ENCODE data around the gene PDE7B. TPM values are rescaled to one million over a fixed set of nuclear protein-coding genes. Genes with fewer than 3 reads are reported as not detected.

Gene PDE7B
- total RNA-seq, 1 experiment from 2014 or later = 0.03 TPM

DNA sequence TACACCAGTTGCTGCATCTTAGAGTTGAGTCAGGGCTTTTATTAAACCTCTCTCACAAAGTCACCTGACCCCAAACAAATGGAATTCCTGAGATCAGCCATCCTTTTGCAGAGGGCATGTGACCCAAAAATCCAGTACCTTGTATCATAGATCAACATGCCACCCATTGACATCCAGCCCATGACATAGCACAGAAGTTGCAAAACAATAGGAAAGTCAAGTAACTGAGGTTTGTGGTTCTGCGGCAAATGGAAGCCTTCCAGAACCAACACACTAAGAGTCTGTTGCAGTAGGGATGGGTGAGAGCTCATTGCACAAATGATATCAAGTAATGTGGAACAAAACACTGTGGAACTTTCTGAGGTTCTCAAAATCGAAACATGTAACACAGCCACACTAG, 111.2 kb downstream of the PDE7B start:
- no TSS peak for BruUV-seq (replicated peaks)
- ATAC-seq = no peak
- in situ Hi-C loops (cut with HindIII; ENCODE audit: low pct_unique_long_range_greater_than_20kb, low sequenced_read_pairs) = no loop called here

DNA sequence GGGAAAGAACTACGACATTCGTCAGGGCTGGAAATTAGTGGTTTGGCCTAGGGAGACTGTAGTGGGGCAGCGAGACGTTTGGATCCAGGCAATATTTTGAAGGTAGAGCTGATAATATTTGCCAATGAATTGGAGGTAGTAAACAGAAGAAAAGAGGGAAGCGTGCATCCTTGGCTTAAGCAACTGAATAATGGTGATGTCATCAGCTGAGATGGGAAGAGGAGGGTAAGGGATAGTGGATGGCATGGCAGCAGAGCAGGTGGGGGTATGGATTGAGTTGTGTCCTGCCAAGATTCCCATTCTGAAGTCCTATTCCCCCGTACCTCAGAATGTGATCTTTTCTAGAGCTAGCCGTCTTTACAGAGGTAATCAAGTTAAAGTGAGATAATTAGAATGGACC, 119.2 kb downstream of the PDE7B start:
- ATAC-seq = no peak
- H3K27ac ChIP-seq (ENCODE audit: low read length) = no peak overlapping the region
- no peak for DNase-seq (ENCODE audit: low read depth, low spot score)
- TF ChIP-seq, protein P1, sequence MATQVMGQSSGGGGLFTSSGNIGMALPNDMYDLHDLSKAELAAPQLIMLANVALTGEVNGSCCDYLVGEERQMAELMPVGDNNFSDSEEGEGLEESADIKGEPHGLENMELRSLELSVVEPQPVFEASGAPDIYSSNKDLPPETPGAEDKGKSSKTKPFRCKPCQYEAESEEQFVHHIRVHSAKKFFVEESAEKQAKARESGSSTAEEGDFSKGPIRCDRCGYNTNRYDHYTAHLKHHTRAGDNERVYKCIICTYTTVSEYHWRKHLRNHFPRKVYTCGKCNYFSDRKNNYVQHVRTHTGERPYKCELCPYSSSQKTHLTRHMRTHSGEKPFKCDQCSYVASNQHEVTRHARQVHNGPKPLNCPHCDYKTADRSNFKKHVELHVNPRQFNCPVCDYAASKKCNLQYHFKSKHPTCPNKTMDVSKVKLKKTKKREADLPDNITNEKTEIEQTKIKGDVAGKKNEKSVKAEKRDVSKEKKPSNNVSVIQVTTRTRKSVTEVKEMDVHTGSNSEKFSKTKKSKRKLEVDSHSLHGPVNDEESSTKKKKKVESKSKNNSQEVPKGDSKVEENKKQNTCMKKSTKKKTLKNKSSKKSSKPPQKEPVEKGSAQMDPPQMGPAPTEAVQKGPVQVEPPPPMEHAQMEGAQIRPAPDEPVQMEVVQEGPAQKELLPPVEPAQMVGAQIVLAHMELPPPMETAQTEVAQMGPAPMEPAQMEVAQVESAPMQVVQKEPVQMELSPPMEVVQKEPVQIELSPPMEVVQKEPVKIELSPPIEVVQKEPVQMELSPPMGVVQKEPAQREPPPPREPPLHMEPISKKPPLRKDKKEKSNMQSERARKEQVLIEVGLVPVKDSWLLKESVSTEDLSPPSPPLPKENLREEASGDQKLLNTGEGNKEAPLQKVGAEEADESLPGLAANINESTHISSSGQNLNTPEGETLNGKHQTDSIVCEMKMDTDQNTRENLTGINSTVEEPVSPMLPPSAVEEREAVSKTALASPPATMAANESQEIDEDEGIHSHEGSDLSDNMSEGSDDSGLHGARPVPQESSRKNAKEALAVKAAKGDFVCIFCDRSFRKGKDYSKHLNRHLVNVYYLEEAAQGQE (IDR thresholded peaks at IDR 0.05; ENCODE audit: insufficient read depth in 1 of 2, low read depth in 2 of 2, low read length in 1 of 2) = no peak
- TF ChIP-seq TCF7L2 (IDR thresholded peaks at IDR 0.05; ENCODE audit: low read depth, low read length) (no peak), SIN3A (IDR thresholded peaks at IDR 0.05; ENCODE audit: borderline replicate concordance, insufficient read depth, low read depth, low read length) (no peak), POLR2AphosphoS5 (IDR thresholded peaks at IDR 0.05; ENCODE audit: low read depth, low read length) (no peak)
- TF ChIP-seq, protein P2, sequence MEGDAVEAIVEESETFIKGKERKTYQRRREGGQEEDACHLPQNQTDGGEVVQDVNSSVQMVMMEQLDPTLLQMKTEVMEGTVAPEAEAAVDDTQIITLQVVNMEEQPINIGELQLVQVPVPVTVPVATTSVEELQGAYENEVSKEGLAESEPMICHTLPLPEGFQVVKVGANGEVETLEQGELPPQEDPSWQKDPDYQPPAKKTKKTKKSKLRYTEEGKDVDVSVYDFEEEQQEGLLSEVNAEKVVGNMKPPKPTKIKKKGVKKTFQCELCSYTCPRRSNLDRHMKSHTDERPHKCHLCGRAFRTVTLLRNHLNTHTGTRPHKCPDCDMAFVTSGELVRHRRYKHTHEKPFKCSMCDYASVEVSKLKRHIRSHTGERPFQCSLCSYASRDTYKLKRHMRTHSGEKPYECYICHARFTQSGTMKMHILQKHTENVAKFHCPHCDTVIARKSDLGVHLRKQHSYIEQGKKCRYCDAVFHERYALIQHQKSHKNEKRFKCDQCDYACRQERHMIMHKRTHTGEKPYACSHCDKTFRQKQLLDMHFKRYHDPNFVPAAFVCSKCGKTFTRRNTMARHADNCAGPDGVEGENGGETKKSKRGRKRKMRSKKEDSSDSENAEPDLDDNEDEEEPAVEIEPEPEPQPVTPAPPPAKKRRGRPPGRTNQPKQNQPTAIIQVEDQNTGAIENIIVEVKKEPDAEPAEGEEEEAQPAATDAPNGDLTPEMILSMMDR (IDR thresholded peaks at IDR 0.05) = no peak
- no TSS peak for BruUV-seq (replicated peaks)
- no peak overlapping the region for H3K4me3 ChIP-seq (ENCODE audit: low read depth in 2 of 2, low read length in 2 of 2)
- intact Hi-C loops (cut with micrococcal nuclease; ENCODE audit: unreplicated experiment) = no loop called here
- ChIA-PET POLR2A (no interaction called here), CTCF (no interaction called here)
- H3K27me3 ChIP-seq (ENCODE audit: control insufficient read depth, insufficient read depth, low read length) = no peaks in the 10 kb centered on the region
- no peaks in the 10 kb centered on the region for H3K4me1 ChIP-seq (ENCODE audit: control insufficient read depth, insufficient read depth, low read length)
- in situ Hi-C loops (cut with HindIII; ENCODE audit: low pct_unique_long_range_greater_than_20kb, low sequenced_read_pairs) = no loop called here
- H3K36me3 ChIP-seq (ENCODE audit: control insufficient read depth, insufficient read depth, low read length) = no peaks in the 10 kb centered on the region
- no peaks in the 10 kb centered on the region for H3K9me3 ChIP-seq (ENCODE audit: control insufficient read depth, insufficient read depth, low read depth, low read length)

More for the DNA sequence above, 111.2 kb downstream of the PDE7B start:
- H3K4me3 ChIP-seq (ENCODE audit: low read depth in 2 of 2, low read length in 2 of 2) = no peak overlapping the region
- TF ChIP-seq TCF7L2 (IDR thresholded peaks at IDR 0.05; ENCODE audit: low read depth, low read length) (no peak), SIN3A (IDR thresholded peaks at IDR 0.05; ENCODE audit: borderline replicate concordance, insufficient read depth, low read depth, low read length) (no peak), POLR2AphosphoS5 (IDR thresholded peaks at IDR 0.05; ENCODE audit: low read depth, low read length) (no peak)
- TF ChIP-seq, protein P2 (IDR thresholded peaks at IDR 0.05) = no peak
- TF ChIP-seq, protein P1 (IDR thresholded peaks at IDR 0.05; ENCODE audit: insufficient read depth in 1 of 2, low read depth in 2 of 2, low read length in 1 of 2) = no peak
- no peaks in the 10 kb centered on the region for H3K36me3 ChIP-seq (ENCODE audit: control insufficient read depth, insufficient read depth, low read length)
- no peak overlapping the region for H3K27ac ChIP-seq (ENCODE audit: low read length)
- DNase-seq (ENCODE audit: low read depth, low spot score) = no peak
- H3K27me3 ChIP-seq (ENCODE audit: control insufficient read depth, insufficient read depth, low read length) = no peaks in the 10 kb centered on the region
- ChIA-PET POLR2A (no interaction called here), CTCF (no interaction called here)
- intact Hi-C loops (cut with micrococcal nuclease; ENCODE audit: unreplicated experiment) = no loop called here
- no peaks in the 10 kb centered on the region for H3K9me3 ChIP-seq (ENCODE audit: control insufficient read depth, insufficient read depth, low read depth, low read length)
- no peaks in the 10 kb centered on the region for H3K4me1 ChIP-seq (ENCODE audit: control insufficient read depth, insufficient read depth, low read length)

All from Panc1 (cell line).